GM12891 (cell line): ENCODE results near the gene PCNX2.

Source experiments
- PAX5 ChIP-seq: IDR thresholded peaks from 2 replicates; pipeline ENCODE4 v1.6.1; 2011; ENCODE audit warnings: low read length, moderate library complexity, mild to moderate bottlenecking; ENCODE audit not compliant: insufficient read depth, severe bottlenecking
- POLR2A ChIP-seq: IDR thresholded peaks from 2 replicates; pipeline ENCODE4 v1.6.1; 2011; ENCODE audit warnings: low read depth, low read length, control low read depth
- POLR2AphosphoS5 ChIP-seq: IDR thresholded peaks from 2 replicates; pipeline ENCODE4 v1.6.1; 2011; ENCODE audit warnings: low read depth, low read length, control low read depth
- SPI1 ChIP-seq: IDR thresholded peaks from 2 replicates; pipeline ENCODE4 v1.6.1; 2011; ENCODE audit warnings: low read depth, low read length, control low read depth
- TAF1 ChIP-seq: IDR thresholded peaks from 2 replicates; pipeline ENCODE4 v1.6.1; 2011; ENCODE audit warnings: low read depth, low read length, control low read depth

GRCh38 chr1:233144434-233144833, 151.1 kb downstream of the PCNX2 start:
- TF ChIP-seq POLR2A: no peak
- TF ChIP-seq POLR2AphosphoS5: no peak
- TF ChIP-seq TAF1: no peak
- TF ChIP-seq SPI1: no peak
- no peak for TF ChIP-seq PAX5
